Duodenal mucosa (tissue), 2 donors: Measurements from ENCODE around the gene MAGEA10.

Experiments
- H3K27ac ChIP-seq: one replicate; pipeline ENCODE4 v1.7.0; 2013; ENCODE audit warnings: low read depth, low read length
- H3K27me3 ChIP-seq, 2 donors: one replicate each; pipeline ENCODE4 v1.7.0; 2013; ENCODE audit warnings: low read length in 2 of 2, control low read depth in 1 of 2; ENCODE audit not compliant: insufficient read depth in 2 of 2, control insufficient read depth in 1 of 2
- H3K36me3 ChIP-seq, 2 donors: one replicate each; pipeline ENCODE4 v1.7.0; 2013; ENCODE audit warnings: low read length in 2 of 2, control low read depth in 1 of 2; ENCODE audit not compliant: insufficient read depth in 2 of 2, control insufficient read depth in 1 of 2
- H3K4me1 ChIP-seq, 2 donors: one replicate each; pipeline ENCODE4 v1.7.0; 2013; ENCODE audit warnings: low read length in 2 of 2, control low read depth in 1 of 2; ENCODE audit not compliant: insufficient read depth in 2 of 2, control insufficient read depth in 1 of 2
- H3K4me3 ChIP-seq, 2 donors: one replicate each; pipeline ENCODE4 v1.7.0; 2013; ENCODE audit warnings: low read length in 2 of 2, low read depth in 1 of 2
- H3K9ac ChIP-seq, 2 donors: one replicate each; pipeline ENCODE4 v1.7.0; 2013; ENCODE audit warnings: low read length in 2 of 2, low read depth in 1 of 2
- H3K9me3 ChIP-seq, 2 donors: one replicate each; pipeline ENCODE4 v1.7.0; 2013; ENCODE audit warnings: low read length in 2 of 2, control low read depth in 1 of 2; ENCODE audit not compliant: control insufficient read depth in 1 of 2

MAGEA10 gene

GRCh38 chrX:152086141-152086540, 52.2 kb downstream of the MAGEA10 start:
- Histone ChIP-seq H3K36me3 (no peaks in the 10 kb centered on the region), H3K27ac (no peak overlapping the region), H3K27me3 (no peaks in the 10 kb centered on the region)

More at GRCh38 chrX:152086141-152086540, 52.2 kb downstream of the MAGEA10 start:
- H3K4me3 ChIP-seq: no peak overlapping the region
- no peaks in the 10 kb centered on the region for H3K4me1 ChIP-seq
- H3K9me3 ChIP-seq: no peaks in the 10 kb centered on the region
- no peak overlapping the region for H3K9ac ChIP-seq
